ENCODE results near the gene CADM2.

GRCh38 chr3:85912980-85913379 is 954.2 kb downstream of the CADM2 start:
- TF ChIP-seq, protein P1, sequence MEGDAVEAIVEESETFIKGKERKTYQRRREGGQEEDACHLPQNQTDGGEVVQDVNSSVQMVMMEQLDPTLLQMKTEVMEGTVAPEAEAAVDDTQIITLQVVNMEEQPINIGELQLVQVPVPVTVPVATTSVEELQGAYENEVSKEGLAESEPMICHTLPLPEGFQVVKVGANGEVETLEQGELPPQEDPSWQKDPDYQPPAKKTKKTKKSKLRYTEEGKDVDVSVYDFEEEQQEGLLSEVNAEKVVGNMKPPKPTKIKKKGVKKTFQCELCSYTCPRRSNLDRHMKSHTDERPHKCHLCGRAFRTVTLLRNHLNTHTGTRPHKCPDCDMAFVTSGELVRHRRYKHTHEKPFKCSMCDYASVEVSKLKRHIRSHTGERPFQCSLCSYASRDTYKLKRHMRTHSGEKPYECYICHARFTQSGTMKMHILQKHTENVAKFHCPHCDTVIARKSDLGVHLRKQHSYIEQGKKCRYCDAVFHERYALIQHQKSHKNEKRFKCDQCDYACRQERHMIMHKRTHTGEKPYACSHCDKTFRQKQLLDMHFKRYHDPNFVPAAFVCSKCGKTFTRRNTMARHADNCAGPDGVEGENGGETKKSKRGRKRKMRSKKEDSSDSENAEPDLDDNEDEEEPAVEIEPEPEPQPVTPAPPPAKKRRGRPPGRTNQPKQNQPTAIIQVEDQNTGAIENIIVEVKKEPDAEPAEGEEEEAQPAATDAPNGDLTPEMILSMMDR (IDR thresholded peaks at IDR 0.05; ENCODE audit: low read depth, low read length, poor library complexity, severe bottlenecking): no peak
- no peak for TF ChIP-seq EZH2phosphoT487 (IDR thresholded peaks at IDR 0.05; ENCODE audit: borderline replicate concordance, low read length)

Data from DOHH2 (cell line).